DMS 273 (cell line): Measurements from ENCODE around the gene ADISSP.

Experiments
- DNase-seq: peaks from one replicate; lab custom pipeline; 2025; ENCODE audit not compliant: unreplicated experiment; lab: John Stamatoyannopoulos, UW

The ADISSP gene

GRCh38 chr20:3767427-3768341 is at the start of gene ADISSP:
ADISSP (minus strand) TSS chr20:3767753; CDS start chr20:3760100, 7,653 bp downstream.
- DNase-seq, result peak; percentile 99

- no peak for DNase-seq
These were observed 48.3 kb upstream of the ADISSP start for GRCh38 chr20:3815703-3816315.

- no peak for DNase-seq
These were observed 47.5 kb upstream of the ADISSP start for GRCh38 chr20:3814928-3815495.

- DNase-seq, result no peak
These were observed 46.5 kb upstream of the ADISSP start for GRCh38 chr20:3813848-3814581.

- no peak for DNase-seq
These were observed 45.7 kb upstream of the ADISSP start for GRCh38 chr20:3812975-3813847.

GRCh38 chr20:3812259-3812681 is 44.7 kb upstream of the ADISSP start:
- no peak for DNase-seq

- peak; percentile 99 for DNase-seq
These were observed 44.1 kb upstream of the ADISSP start for GRCh38 chr20:3811467-3812258.

GRCh38 chr20:3808544-3808943 is 41.0 kb upstream of the ADISSP start:
- no peak for DNase-seq

GRCh38 chr20:3804781-3805180 is 37.2 kb upstream of the ADISSP start:
- DNase-seq, result no peak

- DNase-seq, result no peak
These were observed 36.8 kb upstream of the ADISSP start for GRCh38 chr20:3804254-3804751.

GRCh38 chr20:3803854-3804253 is 36.3 kb upstream of the ADISSP start:
- peak; percentile 52 for DNase-seq

- DNase-seq, result no peak
These were observed 35.7 kb upstream of the ADISSP start for GRCh38 chr20:3803289-3803688.

- peak; percentile 42 for DNase-seq
These were observed 35.1 kb upstream of the ADISSP start for GRCh38 chr20:3802524-3803239.

GRCh38 chr20:3801846-3802245 is 34.3 kb upstream of the ADISSP start:
- no peak for DNase-seq

- DNase-seq, result no peak
These were observed 33.7 kb upstream of the ADISSP start for GRCh38 chr20:3801299-3801698.

GRCh38 chr20:3800878-3801260 is 33.3 kb upstream of the ADISSP start:
- no peak for DNase-seq

GRCh38 chr20:3800256-3800877 is 32.8 kb upstream of the ADISSP start:
- DNase-seq, result no peak

- no peak for DNase-seq
These were observed 31.3 kb upstream of the ADISSP start for GRCh38 chr20:3798908-3799248.
